ENCODE data around the gene ABHD12. TPM values are rescaled to one million over a fixed set of nuclear protein-coding genes. Genes with fewer than 3 reads are reported as not detected.

The ABHD12 gene
- total RNA-seq, 1 experiment from 2014 or later: 40.6 TPM

GRCh38 chr20:25271486-25272222, 119.0 kb downstream of the ABHD12 start:
- ChIA-PET CTCF (no interaction called here), POLR2A (ENCODE audit: low non-redundant PET) (no interaction called here)
- no peak overlapping the region for H3K27ac ChIP-seq (ENCODE audit: low read depth, low read length, poor library complexity, severe bottlenecking)
- no peak for DNase-seq (ENCODE audit: low spot score)
- no TSS peak for BruUV-seq (replicated peaks)
- no peaks in the 10 kb centered on the region for H3K4me1 ChIP-seq (ENCODE audit: insufficient read depth, low read length, poor library complexity, severe bottlenecking)
- H3K9me3 ChIP-seq (ENCODE audit: low read depth, low read length, poor library complexity, severe bottlenecking): no peaks in the 10 kb centered on the region
- H3K36me3 ChIP-seq (ENCODE audit: insufficient read depth, low read length, poor library complexity, severe bottlenecking): peaks cover 12% of the 10 kb centered on the region
- TF ChIP-seq CTCF (conservative IDR thresholded peaks at IDR 0.05; ENCODE audit: low read depth, low read length) (no peak), EZH2 (IDR thresholded peaks at IDR 0.05; ENCODE audit: borderline replicate concordance, low read depth, low read length, poor library complexity, severe bottlenecking) (no peak)
- no peak overlapping the region for H3K4me3 ChIP-seq (ENCODE audit: low read depth, low read length, poor library complexity, severe bottlenecking)
- intact Hi-C loops (cut with micrococcal nuclease; ENCODE audit: unreplicated experiment): no loop called here
- no peaks in the 10 kb centered on the region for H3K27me3 ChIP-seq (replicated peaks; ENCODE audit: insufficient read depth, low read depth, low read length, poor library complexity)

DNA sequence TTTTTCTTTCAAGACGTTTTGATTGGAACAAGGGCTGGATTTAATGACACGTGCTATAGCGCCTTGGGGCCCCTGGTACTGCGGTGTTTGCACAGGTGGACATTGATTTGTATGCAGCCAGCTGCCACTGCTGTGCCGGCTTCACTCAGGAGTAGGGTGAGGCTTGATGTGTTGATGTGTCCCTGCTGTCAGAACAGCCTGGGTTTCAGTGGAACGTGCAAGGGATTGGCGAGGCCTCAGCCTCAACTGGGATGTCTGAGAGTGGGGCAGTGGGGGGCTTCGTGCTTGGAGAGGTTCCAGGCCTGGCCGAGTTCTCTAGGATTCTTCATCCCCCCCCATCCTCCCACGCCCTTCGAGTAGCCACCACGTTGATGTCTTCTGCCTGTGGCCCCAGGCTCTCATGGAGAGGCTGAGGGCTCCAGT, 119.8 kb downstream of the ABHD12 start:
- TF ChIP-seq EZH2 (IDR thresholded peaks at IDR 0.05; ENCODE audit: borderline replicate concordance, low read depth, low read length, poor library complexity, severe bottlenecking): no peak
- TF ChIP-seq CTCF (conservative IDR thresholded peaks at IDR 0.05; ENCODE audit: low read depth, low read length): no peak
- POLR2A ChIA-PET (ENCODE audit: low non-redundant PET): no interaction called here
- H3K9me3 ChIP-seq (ENCODE audit: low read depth, low read length, poor library complexity, severe bottlenecking): no peaks in the 10 kb centered on the region
- H3K27me3 ChIP-seq (replicated peaks; ENCODE audit: insufficient read depth, low read depth, low read length, poor library complexity): no peaks in the 10 kb centered on the region
- no peaks in the 10 kb centered on the region for H3K4me1 ChIP-seq (ENCODE audit: insufficient read depth, low read length, poor library complexity, severe bottlenecking)
- no peak overlapping the region for H3K4me3 ChIP-seq (ENCODE audit: low read depth, low read length, poor library complexity, severe bottlenecking)
- peaks cover 12% of the 10 kb centered on the region for H3K36me3 ChIP-seq (ENCODE audit: insufficient read depth, low read length, poor library complexity, severe bottlenecking)
- H3K27ac ChIP-seq (ENCODE audit: low read depth, low read length, poor library complexity, severe bottlenecking): no peak overlapping the region
- CTCF ChIA-PET: no interaction called here
- intact Hi-C loops (cut with micrococcal nuclease; ENCODE audit: unreplicated experiment): no loop called here
- no TSS peak for BruUV-seq (replicated peaks)
- no peak for DNase-seq (ENCODE audit: low spot score)

GRCh38 chr20:25269833-25270170, 120.8 kb downstream of the ABHD12 start:
- Histone ChIP-seq H3K36me3 (ENCODE audit: insufficient read depth, low read length, poor library complexity, severe bottlenecking) (peaks cover 12% of the 10 kb centered on the region), H3K9me3 (ENCODE audit: low read depth, low read length, poor library complexity, severe bottlenecking) (no peaks in the 10 kb centered on the region), H3K4me1 (ENCODE audit: insufficient read depth, low read length, poor library complexity, severe bottlenecking) (no peaks in the 10 kb centered on the region), H3K27ac (ENCODE audit: low read depth, low read length, poor library complexity, severe bottlenecking) (no peak overlapping the region), H3K27me3 (replicated peaks; ENCODE audit: insufficient read depth, low read depth, low read length, poor library complexity) (no peaks in the 10 kb centered on the region), H3K4me3 (ENCODE audit: low read depth, low read length, poor library complexity, severe bottlenecking) (no peak overlapping the region)
- POLR2A ChIA-PET (ENCODE audit: low non-redundant PET): no interaction called here
- BruUV-seq (replicated peaks): no TSS peak
- intact Hi-C loops (cut with micrococcal nuclease; ENCODE audit: unreplicated experiment): no loop called here
- no peak for DNase-seq (ENCODE audit: low spot score)
- CTCF ChIA-PET: no interaction called here
- TF ChIP-seq CTCF (conservative IDR thresholded peaks at IDR 0.05; ENCODE audit: low read depth, low read length) (no peak), EZH2 (IDR thresholded peaks at IDR 0.05; ENCODE audit: borderline replicate concordance, low read depth, low read length, poor library complexity, severe bottlenecking) (no peak)

Data from A673 (cell line).